ENCODE data around the gene PYGL.

PYGL gene

GRCh38 chr14:50953502-50953901, 9.2 kb upstream of the PYGL start:
- H3K4me3 ChIP-seq (ENCODE audit: low read depth, low read length), result no peak overlapping the region
- no peak for TF ChIP-seq CTCF (IDR thresholded peaks at IDR 0.05; ENCODE audit: borderline replicate concordance, insufficient read depth, low read depth, low read length)

GRCh38 chr14:50951032-50951431, 6.7 kb upstream of the PYGL start:
- no peak overlapping the region for H3K4me3 ChIP-seq (ENCODE audit: low read depth, low read length)
- no peak for TF ChIP-seq CTCF (IDR thresholded peaks at IDR 0.05; ENCODE audit: borderline replicate concordance, insufficient read depth, low read depth, low read length)

- TF ChIP-seq CTCF (IDR thresholded peaks at IDR 0.05; ENCODE audit: borderline replicate concordance, insufficient read depth, low read depth, low read length), result no peak
- H3K4me3 ChIP-seq (ENCODE audit: low read depth, low read length), result no peak overlapping the region
Observed at GRCh38 chr14:50948205-50948604, 3.9 kb upstream of the PYGL start.

GRCh38 chr14:50947446-50947845, 3.2 kb upstream of the PYGL start:
- no peak for TF ChIP-seq CTCF (IDR thresholded peaks at IDR 0.05; ENCODE audit: borderline replicate concordance, insufficient read depth, low read depth, low read length)
- no peak overlapping the region for H3K4me3 ChIP-seq (ENCODE audit: low read depth, low read length)

- H3K4me3 ChIP-seq (ENCODE audit: low read depth, low read length), result no peak overlapping the region
- TF ChIP-seq CTCF (IDR thresholded peaks at IDR 0.05; ENCODE audit: borderline replicate concordance, insufficient read depth, low read depth, low read length), result no peak
Observed at GRCh38 chr14:50946234-50946935, 2.1 kb upstream of the PYGL start.

- TF ChIP-seq CTCF (IDR thresholded peaks at IDR 0.05; ENCODE audit: borderline replicate concordance, insufficient read depth, low read depth, low read length), result no peak
- H3K4me3 ChIP-seq (ENCODE audit: low read depth, low read length), result peak overlapping the region; percentile 57
Observed at GRCh38 chr14:50944647-50945413, 547 bp upstream of the PYGL start.
